ENCODE measurements around the gene BMP6. TPM values are rescaled to one million over a fixed set of nuclear protein-coding genes. Genes with fewer than 3 reads are reported as not detected.

BMP6 gene
- total RNA-seq, 1 experiment from 2014 or later: 0.28 TPM

DNA sequence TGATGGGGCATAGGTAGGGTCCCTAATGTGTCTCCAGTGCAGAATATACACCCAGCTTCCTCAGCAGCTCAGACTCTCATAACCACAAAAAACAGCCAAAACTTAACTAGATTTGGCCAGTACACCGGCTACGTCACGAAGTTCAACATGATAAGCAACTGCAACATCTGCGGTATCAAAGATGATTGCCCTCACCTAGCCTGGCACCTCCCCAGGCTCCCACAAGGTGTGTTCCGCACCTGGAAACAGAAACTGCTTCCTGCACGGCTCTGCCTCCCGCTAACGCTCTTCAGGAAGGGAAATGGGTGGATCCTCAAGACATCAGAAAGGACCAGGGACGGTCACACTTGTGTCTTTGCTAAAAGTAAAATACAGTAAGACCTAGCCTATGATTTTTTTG, 175.2 kb downstream of the BMP6 start:
- H2AFZ ChIP-seq (ENCODE audit: low read length): no peak overlapping the region
- H2BK20ac ChIP-seq (ENCODE audit: low read depth, low read length, poor library complexity, severe bottlenecking): no peak overlapping the region
- no peaks in the 10 kb centered on the region for H4K20me1 ChIP-seq (ENCODE audit: control insufficient read depth, insufficient read depth, insufficient read length)
- no peak overlapping the region for H2BK15ac ChIP-seq (ENCODE audit: low read depth, low read length)
- 0 out of 2 replicates have a peak, but pooled peaks cover 3% of the 10 kb centered on the region for H3K79me2 ChIP-seq (ENCODE audit: insufficient read depth, low read length)
- H2BK120ac ChIP-seq (ENCODE audit: low read depth, low read length, poor library complexity, severe bottlenecking): no peak overlapping the region
- H3K9me3 ChIP-seq (ENCODE audit: control insufficient read depth, low read depth, low read length): no peaks in the 10 kb centered on the region
- H3K27me3 Mint-ChIP-seq (ENCODE audit: low read depth): no peaks in the 10 kb centered on the region
- H4K91ac ChIP-seq (ENCODE audit: insufficient read length, low read depth, low read length): no peak overlapping the region
- no peak overlapping the region for H2AK5ac ChIP-seq (ENCODE audit: insufficient read length, low read length)
- no peak overlapping the region for H4K8ac ChIP-seq (replicated peaks; ENCODE audit: insufficient read length, low read depth, low read length)
- no peaks in the 10 kb centered on the region for H3K4me1 ChIP-seq (ENCODE audit: insufficient read depth, low read length)
- no peak overlapping the region for H4K5ac ChIP-seq (ENCODE audit: insufficient read length, low read depth, low read length)
- no peak overlapping the region for H3K4ac ChIP-seq (ENCODE audit: low read depth, low read length)
- TF ChIP-seq, protein P1, sequence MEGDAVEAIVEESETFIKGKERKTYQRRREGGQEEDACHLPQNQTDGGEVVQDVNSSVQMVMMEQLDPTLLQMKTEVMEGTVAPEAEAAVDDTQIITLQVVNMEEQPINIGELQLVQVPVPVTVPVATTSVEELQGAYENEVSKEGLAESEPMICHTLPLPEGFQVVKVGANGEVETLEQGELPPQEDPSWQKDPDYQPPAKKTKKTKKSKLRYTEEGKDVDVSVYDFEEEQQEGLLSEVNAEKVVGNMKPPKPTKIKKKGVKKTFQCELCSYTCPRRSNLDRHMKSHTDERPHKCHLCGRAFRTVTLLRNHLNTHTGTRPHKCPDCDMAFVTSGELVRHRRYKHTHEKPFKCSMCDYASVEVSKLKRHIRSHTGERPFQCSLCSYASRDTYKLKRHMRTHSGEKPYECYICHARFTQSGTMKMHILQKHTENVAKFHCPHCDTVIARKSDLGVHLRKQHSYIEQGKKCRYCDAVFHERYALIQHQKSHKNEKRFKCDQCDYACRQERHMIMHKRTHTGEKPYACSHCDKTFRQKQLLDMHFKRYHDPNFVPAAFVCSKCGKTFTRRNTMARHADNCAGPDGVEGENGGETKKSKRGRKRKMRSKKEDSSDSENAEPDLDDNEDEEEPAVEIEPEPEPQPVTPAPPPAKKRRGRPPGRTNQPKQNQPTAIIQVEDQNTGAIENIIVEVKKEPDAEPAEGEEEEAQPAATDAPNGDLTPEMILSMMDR (conservative IDR thresholded peaks at IDR 0.05): no peak
- H3K4me3 Mint-ChIP-seq: no peak overlapping the region
- no peaks in the 10 kb centered on the region for H3K79me1 ChIP-seq (ENCODE audit: insufficient read depth, low read depth, low read length, poor library complexity, severe bottlenecking)
- H3K9me3 Mint-ChIP-seq: no peaks in the 10 kb centered on the region
- no peak overlapping the region for H3K27ac ChIP-seq (ENCODE audit: insufficient read length, low read depth, low read length)
- no peak overlapping the region for H3T11ph ChIP-seq (ENCODE audit: low read length)
- no peak overlapping the region for H3K23ac ChIP-seq (ENCODE audit: insufficient read length, low read depth, low read length)
- H3K36me3 Mint-ChIP-seq (ENCODE audit: insufficient read depth in 1 of 3, low read depth in 3 of 3): peaks cover 48 to 86% (median 86%) of the 10 kb centered on the region in 3 experiments; a peak in 6 of 7 replicates
- H2BK12ac ChIP-seq (ENCODE audit: insufficient read length, low read depth, low read length): no peak overlapping the region
- no peak overlapping the region for H3K14ac ChIP-seq (ENCODE audit: insufficient read depth, low read length)
- DNase-seq: no peak
- no CpG with 5 or more reads among the region's 9 CpGs for WGBS (ENCODE audit: extremely low coverage, insufficient read length, low lambda C conversion rate)
- no peak overlapping the region for H3K18ac ChIP-seq (ENCODE audit: insufficient read length, low read depth, low read length)
- no peaks in the 10 kb centered on the region for H3K27me3 ChIP-seq (ENCODE audit: insufficient read depth, low read length)
- no peak overlapping the region for H3K27ac Mint-ChIP-seq
- no peak overlapping the region for H2BK5ac ChIP-seq (ENCODE audit: insufficient read length, low read length)
- H3K4me1 Mint-ChIP-seq: no peaks in the 10 kb centered on the region
- H3K9ac ChIP-seq (ENCODE audit: extremely low read depth, insufficient read length, low read length): no peak overlapping the region
- no peak overlapping the region for H3K56ac ChIP-seq (ENCODE audit: insufficient read length, low read depth, low read length)
- no peaks in the 10 kb centered on the region for H3K23me2 ChIP-seq (ENCODE audit: insufficient read length, low read depth, low read length, poor library complexity, severe bottlenecking)
- no peak overlapping the region for H3K4me2 ChIP-seq (ENCODE audit: insufficient read depth, insufficient read length, low read length)
